Midbrain (tissue), 1 donor: ENCODE results near the gene HDAC11.
A peak's percentile ranks its signal among the peaks of the same experiment; 100 is the strongest.
"Not testable (repeated sequence)": the region's sequence is repeated elsewhere in the genome, so short reads cannot be mapped to it uniquely, and the experiment has no call there.

Experiments used
- DNase-seq: peaks from one replicate; lab custom pipeline; 2025; lab: John Stamatoyannopoulos, UW

The HDAC11 gene

DNA sequence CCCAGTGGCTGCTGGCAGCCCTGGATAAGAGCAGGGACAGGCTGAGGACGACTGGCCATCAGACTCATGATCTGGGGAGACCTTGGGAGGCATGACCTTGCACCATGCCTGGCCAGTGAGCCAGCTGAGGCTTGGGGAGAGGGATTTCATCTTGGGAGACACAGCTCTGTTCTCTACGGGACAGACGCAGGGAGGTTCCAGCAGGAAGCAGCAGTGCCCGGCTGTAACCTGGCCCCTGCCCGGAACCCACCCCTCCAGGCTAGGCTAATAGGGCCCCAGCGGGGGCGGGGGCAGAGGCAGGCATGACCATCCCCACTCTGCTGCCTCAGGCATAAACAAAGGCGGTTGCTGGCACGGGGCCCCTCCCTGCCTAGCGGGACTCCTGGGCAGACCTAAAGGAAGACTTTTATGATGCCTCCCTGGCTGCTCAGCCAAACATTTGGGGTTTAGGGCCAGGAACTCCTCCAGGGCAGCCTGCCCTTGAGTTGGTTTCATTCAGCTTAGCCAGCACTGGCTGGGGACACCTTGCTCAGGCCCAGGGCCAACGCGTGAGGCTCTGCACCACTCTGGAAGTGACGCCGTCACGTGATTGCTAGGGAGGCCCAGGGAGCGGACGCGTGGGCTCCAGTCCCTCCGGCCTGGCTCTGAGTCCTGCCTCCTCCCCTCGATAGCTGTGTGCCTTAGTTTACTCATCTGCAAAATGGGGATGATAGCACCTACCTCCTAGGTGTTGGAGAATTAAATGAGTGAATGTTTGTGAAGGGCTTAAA is 27.6 kb downstream of the HDAC11 start:
- DNase-seq = peak; percentile 26

DNA sequence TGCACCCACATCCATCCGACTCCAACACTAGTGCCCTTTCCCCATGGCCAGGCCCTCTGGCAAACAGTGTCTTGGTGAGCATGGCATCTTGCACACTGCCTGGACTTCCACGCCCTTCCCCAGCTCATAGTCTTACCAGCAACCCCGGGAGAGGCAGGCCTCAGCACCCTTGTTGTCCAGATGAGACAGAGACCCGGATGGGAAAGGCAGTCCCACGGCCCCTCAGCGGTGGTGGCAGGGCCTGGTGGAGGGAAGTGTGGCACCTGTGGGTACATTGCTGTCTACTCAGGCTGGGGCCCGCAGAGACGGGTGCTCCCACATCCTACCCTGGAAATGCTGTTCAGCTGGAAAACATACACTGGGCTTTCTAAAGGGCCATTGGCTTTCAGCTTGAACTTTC is 28.4 kb downstream of the HDAC11 start:
- no peak for DNase-seq

DNA sequence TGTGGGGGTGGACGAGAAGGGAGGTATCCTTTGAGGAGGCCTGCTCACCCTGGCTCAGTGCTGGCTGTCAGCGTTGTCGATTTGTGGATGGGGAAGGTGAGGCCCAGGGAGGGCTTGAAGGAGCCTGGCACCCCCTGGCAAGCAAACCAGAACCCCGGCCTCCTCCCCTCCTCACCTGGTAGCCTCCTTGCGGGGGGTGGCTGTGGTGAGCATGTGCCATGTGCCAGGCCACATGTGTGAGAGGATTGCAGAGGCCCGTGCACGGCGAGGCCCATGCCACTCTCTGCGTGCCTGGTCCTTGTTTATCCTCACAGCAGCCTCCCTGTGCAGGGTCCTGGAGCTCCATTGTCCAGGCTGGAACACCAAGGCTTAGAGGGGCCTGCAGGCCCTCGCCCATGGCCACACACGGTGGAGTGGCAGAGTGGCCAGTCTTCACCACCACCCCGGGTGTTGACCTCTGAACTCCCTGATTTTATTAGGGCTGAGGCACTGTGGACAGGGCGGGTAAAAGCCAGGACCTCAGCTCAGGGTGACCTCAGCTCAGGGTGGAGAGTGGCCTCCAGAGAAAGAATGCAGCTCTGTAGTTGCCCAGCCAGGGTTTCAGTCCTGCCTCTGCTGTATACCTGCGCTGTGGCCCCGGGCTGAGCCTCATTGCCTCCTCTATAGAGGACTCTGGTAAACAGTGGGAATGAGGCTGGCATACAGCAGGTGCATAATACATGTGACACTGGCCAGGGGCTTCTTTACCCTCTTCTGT is 29.1 kb downstream of the HDAC11 start:
- no peak for DNase-seq

DNA sequence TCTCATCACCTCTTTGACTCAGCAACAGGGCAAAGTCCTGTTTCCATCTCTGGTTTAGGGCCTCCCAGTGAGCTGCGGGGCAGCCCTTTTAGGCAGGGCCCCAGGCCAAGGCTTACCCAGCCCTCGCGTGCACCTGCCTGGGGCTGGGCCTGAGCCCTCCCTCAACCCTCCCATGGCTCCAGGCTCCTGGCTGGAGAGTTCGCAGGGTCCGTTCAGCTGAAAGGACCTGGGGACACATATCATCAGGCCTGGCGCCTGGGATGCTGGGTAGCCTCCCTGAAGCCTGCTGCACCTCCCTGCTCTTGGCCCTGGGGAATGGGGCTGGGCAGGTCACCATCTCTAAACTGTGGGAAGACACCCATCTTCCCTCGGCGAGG is 29.7 kb downstream of the HDAC11 start:
- DNase-seq = no peak

DNA sequence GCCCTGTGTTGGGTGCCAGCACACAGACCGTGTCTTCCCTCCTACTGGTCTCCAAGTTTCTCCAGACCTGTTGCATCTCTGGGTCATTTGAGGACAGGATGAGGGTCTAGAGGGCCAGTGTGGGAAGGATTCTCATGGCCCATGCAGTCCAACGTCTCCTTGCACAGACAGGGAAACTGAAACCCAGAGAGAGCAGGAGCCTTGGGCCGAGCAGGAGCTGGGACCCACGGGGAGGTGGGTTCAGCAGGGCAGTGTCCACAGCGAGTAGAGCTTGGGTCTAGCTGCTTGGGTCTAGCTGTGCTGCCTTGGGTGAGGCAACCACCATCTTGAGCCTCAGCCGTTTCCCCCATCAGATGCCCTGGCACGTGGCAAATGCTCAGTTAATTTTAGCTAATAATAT is 32.3 kb downstream of the HDAC11 start:
- no peak for DNase-seq

DNA sequence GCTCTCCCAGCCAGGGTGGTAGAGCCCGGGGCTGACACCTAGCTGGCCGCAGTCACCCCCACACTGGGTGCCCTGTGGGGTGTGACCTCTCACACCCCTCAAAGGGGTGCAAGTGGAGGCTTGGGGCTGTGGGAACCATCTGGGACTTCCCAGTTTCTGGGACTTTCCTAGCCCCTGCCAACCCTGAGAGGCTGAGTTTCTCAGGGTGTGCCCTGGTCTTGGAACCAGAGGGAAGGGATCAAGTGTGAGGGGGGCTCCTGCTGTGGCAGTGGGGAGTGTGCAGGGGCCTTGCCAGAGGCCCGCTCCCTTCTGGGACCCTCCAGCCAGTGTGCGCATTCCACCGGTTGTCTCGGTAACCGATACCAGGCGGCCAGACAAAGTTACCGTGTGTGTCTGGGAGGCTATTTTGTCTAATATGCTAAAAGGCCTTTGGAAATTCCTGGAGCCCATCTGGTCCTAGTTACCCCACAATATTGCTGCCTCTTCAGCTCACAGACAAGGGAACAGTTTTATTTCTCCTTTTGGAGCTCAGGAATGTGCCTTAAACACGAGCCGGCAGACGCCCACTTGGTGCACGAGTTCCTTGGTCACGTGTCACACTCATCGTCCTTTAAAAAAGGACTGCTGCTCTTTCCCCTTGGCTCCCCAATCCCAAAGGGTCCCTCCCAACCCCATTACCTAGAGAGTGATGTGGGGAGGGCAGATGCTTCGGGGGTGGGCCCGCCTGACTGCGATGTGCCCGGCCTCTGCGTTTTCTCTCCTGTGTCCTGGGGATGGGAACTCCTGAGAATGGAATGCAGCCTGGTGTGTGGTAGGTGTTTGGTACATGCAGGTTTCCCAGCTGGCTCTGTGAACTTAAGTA is 33.2 kb downstream of the HDAC11 start:
- DNase-seq = no peak

DNA sequence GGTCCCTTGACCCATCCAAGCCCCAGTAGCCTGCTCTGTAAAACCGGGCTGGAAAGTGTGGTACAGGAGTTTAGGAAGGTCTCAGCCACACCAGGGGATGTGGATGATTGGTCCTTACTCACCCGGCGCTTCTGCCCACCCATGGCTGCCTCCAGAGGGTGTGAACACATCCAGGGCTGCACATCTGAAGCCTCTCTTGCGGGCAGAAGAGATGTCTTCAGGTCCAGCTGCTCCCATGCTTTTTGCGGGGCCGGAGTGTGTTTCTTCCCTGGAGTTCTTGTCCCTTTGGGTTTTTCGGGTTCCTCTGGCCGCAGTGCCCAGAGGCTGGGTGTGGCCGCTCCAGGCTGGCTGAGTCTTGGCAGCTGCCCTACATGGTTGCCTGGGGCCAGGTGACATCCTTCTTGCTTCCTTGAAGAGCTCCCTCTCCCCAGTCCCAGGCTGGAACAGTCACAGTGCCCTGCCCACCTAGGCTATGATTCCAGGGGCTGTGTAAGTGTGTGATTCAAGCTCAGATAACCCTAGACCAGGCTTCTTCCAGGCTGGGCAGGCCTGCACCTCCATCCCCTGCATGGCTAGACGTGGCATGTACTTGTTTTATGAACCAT is 33.9 kb downstream of the HDAC11 start:
- no peak for DNase-seq

DNA sequence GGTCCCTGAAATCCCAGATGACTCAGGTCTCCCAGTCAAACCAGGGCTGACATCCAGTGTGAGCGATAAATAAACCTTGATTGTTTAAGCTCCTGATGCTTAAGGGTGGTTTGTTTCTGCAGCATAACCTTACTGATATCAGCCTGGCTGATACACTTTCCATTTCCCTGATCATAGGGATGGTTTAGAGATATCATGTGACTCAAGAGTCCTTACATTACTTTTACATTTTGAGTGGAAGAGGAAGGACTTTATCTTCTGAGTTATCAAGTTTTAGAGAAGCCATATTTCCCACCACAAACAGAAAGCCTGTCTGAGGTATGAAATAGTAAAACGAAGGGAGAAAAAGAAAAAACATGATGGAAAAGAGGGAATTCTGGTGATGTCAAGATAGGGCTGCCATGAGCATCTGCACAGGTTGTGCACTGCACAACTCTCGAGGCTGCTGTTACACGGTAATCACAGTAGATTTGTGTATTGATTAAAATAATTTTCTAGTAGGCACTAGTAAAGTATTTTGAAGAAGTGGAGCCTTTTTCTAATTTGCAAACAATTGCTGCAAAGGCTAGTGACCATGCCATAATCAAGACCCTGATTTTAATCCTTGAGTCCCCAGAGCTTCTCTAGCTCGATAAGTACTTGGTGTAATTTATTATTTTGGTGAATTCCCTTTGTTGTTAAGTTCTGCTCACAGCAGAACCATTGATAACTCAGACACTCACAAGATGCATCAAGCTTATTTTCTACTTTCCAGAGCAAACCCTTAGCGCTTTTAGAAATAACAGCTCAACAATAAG is 34.7 kb downstream of the HDAC11 start:
- DNase-seq = no peak

DNA sequence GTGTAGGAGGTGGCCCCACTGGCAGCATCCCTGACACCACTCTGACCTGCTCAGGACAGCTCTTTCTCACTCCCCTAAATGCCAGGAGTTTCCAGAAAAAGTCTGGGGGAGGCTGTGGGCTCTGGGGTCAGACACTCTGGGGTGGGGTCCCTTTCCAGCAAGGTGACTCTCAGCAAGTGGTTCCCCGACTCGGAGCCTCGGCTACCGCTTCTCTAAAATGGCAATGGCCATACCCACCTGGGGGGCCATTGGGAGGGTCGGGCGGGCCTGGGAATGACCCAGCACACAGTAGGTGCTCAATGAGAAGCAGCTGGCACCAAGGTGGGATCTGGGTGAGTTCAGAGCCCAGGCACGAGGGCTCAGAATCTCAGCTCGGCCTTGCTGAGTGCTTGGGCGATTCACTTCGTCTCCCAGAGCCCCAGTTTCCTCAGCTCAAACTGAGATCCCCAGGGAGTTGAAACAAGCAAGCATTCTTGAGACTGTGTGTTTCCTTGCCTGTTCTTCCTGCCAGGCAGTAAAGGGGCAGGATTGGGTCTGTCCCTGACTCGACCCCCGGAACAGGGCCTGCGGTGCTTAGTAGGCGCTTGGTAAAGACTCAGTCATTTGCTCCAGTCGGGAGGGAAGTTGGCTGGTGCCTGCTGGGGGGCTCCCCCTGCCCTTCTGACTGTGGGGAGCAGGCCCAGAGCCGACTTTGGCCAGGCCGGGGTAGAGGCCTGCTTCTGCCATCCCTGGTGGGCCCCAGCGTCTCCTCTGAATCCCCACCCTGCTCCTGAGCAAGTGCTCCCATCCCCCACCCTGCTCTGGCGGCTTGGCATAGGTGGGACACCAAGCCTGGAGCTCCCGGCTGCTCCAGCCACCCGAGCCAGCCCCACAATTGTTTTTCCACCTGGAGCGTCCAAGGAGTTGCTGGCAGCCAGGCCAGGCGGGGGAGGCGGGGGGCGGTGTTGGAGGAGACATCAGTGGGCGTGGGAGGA is 36.0 kb downstream of the HDAC11 start:
- no peak for DNase-seq

DNA sequence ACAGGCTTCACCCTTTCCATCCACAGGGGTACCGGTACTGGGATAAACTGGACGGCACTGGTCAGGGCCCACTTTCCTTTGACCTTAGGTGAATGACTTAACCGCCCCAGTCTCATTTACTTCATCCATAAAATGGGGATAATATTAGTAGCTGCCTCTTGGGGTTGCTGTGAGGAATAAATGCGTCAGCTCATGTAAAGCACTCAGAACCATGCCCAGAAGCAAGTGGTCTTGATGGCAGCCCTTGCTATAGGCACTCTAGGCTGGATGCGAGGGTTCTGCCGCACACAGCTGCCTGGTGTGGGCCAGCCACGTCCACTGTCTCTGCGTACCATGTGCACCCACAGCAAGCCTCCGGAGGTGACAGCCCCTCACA is 36.6 kb downstream of the HDAC11 start:
- no peak for DNase-seq

DNA sequence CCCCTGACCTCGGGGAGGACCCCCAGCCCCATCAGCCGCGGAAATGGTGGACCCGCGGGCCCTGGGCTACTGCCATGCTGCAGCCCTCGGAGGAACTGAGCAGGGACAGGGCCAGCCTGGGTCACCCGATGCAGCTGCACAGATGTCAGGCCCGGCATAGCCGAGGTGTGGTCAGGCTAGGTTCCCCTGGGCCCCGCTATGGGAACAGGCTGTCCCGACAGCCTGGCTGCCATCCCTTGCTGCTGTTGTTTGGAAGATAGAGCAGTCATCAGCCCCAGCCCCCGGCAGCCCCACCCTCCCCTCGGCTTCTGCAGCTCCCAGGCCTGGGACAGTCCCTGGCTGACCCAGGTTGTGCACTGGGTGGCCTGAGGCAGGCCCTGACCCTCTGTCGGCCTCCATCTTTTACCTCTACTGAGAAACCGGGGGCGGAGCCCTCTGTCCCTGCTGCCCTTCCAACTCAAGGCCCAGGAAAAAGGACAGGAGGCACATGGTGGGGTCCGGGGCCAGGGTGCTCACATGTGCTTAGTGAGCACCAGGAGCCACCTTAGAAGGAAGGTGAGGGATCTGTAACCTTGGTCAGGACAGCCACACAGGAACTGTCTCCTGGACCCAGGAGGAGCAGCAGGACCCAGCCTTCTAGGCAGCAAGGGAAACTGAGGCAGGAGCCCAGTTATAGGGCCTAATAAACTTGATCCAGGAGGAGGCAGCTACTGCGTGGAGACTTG is 37.3 kb downstream of the HDAC11 start:
- DNase-seq = no peak

DNA sequence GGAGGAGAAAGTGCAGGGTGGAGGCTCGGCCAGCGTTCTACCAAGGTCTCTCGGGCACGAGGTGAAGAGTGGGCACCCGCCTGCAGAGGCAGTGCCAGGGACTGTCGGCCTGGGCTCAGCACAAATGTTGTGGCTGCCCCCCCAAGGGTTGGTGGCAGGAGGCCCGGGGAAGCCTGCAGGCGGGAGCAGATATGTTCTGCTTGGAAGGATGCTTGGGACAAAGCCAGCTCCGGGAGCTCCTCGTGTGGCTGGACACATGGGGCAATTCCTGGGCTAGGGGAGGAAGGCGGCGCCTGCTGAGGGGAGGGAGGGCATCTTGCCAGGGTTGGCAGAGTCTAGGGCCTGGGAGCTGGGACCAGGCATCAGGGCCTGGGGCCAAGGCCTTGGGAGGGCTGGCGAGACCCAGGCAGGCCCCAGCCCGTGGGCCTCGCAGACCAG is 38.4 kb downstream of the HDAC11 start:
- peak; percentile 59 for DNase-seq

DNA sequence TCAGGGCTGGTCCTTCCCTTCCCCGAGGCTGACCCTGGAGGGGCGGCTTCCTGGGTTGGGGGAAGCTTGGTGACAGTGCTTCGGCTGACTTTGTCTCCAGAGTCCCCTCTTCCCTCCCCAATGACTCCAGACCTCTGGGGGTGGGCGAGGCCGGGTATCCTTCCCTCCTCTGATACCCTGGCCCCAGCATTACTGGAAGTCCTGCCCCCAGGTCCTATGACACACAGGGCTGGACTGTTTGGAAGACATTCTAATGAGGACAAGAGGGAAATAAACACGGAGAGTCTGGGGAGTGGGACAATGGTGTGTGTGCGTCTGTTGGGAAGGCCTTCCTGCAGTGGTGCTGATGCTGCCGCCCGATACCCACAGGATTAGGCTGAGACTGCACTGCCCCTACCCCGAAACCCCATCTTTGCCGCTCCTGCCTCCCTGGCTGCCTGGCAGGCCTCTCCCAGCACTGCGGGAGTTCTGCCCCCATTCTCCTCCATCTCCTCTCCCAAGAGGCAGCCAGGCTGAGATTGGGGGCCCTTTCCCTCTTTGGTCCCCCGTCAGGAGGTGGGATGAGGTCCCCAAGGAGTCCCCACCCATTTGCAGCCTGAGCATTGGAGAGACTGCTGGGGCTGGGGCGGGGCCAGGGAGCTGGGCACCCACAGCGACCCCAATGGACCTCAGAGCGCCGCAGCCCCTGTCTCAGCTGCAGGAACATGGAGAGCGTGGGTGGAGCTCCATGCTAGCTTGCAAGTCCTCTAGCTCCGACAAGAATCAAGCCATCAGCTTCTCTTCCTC is 39.1 kb downstream of the HDAC11 start:
- DNase-seq = no peak

DNA sequence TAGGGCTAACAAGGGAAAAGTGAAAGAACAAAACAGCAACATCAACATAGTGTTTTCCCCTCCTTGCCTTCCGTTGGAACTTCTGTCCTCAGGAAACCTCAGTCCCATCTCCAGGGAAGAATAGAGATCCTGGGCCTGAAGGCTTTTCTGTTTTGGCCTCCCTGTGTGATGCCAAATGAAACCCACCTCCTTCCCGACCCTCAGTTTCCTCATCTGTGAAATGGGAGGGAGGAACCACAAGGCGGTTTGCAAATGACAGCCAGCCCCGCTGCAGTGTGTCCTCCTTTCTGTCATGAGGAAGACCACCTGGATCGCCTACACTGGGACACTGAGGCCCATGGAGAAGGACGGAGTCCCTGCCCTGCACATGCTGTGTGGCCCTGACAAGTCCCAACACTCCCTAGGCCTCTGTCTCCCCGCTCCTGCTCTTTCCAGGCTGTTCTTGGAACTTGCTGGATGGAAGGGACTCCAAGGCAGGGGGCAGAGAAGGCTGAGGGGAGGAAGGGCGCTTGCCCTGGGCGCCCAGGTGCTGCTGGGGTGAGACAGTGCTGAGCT is 40.3 kb downstream of the HDAC11 start:
- no peak for DNase-seq

DNA sequence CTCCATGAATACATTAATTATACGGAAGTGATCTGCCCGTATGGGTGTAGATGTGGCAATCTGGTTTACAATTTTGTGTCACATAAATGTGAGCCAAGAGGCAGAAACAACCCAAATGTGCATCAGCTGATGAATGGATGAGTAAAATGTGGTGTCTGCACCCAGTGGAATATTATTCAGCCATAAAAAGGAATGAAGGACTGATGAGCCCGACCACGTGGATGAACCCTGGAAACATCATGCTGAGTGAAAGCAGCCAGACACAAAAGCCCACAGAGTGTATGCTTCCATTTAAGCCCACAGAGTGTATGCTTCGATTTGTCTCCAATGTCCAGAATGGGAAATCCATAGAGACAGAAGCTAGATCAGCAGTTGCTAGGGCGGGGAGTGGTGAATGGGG is 41.2 kb downstream of the HDAC11 start:
- no peak for DNase-seq

DNA sequence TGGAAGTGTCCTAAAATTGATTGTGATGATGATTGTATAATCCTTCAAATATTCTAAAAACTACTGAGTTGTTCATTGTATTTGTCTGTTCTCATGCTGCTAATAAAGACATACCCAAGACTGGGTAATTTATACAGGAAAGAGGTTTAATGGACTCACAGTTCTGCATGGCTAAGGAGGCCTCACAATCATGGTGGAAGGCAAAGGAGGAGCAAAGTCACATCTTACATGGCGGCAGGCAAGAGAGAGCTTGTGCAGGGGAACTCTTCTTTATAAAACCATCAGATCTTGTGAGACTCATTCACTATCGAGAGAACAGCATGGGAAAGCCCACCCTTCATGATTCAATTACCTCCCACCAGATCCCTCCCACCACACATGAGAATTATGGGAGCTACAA is 41.6 kb downstream of the HDAC11 start:
- DNase-seq = not testable (repeated sequence)

DNA sequence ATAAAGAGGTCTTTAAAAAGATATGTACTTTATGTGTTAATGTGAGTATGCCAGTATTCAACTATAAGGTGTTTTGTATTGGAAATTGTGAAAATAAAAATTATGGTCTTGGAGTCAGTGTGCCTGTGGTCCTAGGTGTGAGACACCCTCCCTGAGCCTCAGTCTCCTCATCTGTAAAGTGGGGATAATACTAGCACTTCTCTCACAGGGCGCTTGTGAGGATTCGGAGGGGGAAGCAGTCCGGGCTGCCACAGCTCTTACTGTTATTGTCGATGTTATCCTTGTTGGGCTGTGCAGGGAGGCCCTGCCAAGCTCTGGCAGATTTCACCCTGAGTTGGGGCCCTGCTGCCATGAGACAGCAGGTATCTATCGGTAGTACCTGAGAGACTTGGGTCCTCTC is 42.1 kb downstream of the HDAC11 start:
- no peak for DNase-seq

DNA sequence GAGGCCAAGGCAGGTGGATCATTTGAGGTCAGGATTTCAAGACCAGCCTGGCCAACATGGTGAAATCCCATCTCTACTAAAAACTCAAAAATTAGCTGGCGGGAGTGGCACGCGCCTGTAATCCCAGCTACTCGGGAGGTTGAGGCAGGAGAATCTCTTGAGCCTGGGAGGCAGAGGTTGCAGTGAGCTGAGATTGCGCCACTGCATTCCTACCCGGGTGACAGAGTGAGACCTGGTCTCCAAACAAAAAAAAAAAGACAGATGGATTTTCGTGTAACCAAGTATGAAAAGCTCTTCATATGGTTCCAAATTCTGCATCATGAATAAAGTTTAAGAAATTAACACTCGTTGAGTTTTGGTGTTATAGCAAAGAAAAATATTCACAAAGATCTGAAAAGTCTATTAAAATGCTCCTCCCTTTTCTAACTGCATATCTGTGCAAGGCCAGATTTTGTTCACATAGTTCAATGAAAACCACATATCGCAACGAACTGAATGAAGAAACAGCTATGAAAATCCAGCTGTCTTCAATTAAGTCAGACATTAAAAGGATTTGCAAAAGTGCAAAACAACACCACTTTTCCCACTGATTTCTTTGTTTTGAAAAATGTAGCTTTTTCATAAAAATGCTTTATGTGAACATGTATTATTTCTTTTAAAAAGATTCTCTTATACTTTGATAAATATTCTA is 45.0 kb downstream of the HDAC11 start:
- DNase-seq = no peak
